PC-3 (cell line): ENCODE data around the gene FOXO1.

Experiments used
- EZH2phosphoT487 ChIP-seq: fragments of 300-600 bp; sonication (generic); IDR thresholded peaks from 2 replicates; pipeline ENCODE4 v1.6.1; 2018; ENCODE audit warnings: mild to moderate bottlenecking, antibody characterized with exemption, low read length, borderline replicate concordance
- TF ChIP-seq, protein P1 (sequence below): fragments of 300-600 bp; sonication (generic); conservative IDR thresholded peaks from 2 replicates; pipeline ENCODE4 v1.5.1; 2017; ENCODE audit warnings: antibody characterized with exemption, low read depth, mild to moderate bottlenecking, low read length

DNA sequence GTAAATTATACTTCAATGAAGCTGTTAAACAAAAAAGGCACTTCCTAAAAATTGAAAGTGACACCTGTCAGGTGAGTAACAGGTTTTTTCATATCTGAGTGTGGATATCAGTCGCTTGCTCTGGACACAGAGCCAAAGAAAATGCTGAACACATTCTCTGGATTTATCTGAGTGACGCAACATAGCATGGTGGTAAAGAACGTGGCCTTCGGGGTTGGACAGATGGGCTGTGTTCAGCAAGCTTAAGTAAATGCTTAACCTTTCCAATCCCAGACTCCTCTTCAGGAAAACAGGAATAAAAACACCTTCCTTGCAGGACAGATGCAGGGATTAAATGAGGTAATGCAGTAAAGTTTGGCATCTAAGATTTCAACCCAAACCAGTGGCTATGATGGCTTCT is 132.0 kb downstream of the FOXO1 start:
- TF ChIP-seq, protein P1, sequence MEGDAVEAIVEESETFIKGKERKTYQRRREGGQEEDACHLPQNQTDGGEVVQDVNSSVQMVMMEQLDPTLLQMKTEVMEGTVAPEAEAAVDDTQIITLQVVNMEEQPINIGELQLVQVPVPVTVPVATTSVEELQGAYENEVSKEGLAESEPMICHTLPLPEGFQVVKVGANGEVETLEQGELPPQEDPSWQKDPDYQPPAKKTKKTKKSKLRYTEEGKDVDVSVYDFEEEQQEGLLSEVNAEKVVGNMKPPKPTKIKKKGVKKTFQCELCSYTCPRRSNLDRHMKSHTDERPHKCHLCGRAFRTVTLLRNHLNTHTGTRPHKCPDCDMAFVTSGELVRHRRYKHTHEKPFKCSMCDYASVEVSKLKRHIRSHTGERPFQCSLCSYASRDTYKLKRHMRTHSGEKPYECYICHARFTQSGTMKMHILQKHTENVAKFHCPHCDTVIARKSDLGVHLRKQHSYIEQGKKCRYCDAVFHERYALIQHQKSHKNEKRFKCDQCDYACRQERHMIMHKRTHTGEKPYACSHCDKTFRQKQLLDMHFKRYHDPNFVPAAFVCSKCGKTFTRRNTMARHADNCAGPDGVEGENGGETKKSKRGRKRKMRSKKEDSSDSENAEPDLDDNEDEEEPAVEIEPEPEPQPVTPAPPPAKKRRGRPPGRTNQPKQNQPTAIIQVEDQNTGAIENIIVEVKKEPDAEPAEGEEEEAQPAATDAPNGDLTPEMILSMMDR: no peak
- TF ChIP-seq EZH2phosphoT487: no peak
